HL-60 (cell line): ENCODE data around the gene SMOC2.

Experiments
- DNase-seq, 2 experiments: peaks; one replicate each; pipeline ENCODE4 v3.0.0-alpha.2; 2010 to 2020; ENCODE audit warnings: low read depth in 1 of 2, low spot score in 1 of 2
- H3K27ac ChIP-seq: fragments of 250-450 bp; sonication (Bioruptor Pico); replicated peaks from 2 replicates; pipeline ENCODE4 v1.5.1; 2020; ENCODE audit warnings: mild to moderate bottlenecking, moderate library complexity
- H3K27me3 ChIP-seq: fragments of 250-450 bp; sonication (Bioruptor Pico); 2 replicates; pipeline ENCODE4 v1.5.1; 2021; ENCODE audit warnings: mild to moderate bottlenecking, moderate library complexity; ENCODE audit not compliant: insufficient read depth, poor library complexity, severe bottlenecking
- H3K4me3 ChIP-seq: replicated peaks from 2 replicates; pipeline ENCODE4 v1.5.1; 2011; ENCODE audit warnings: mild to moderate bottlenecking, control low read depth, low read length; ENCODE audit not compliant: insufficient read depth
- GABPA ChIP-seq: IDR thresholded peaks from 2 replicates; pipeline ENCODE4 v1.6.1; 2012; ENCODE audit warnings: low read depth
- POLR2AphosphoS5 ChIP-seq: IDR thresholded peaks from 2 replicates; pipeline ENCODE4 v1.6.1; 2012; ENCODE audit warnings: low read depth
- SPI1 ChIP-seq: IDR thresholded peaks from 2 replicates; pipeline ENCODE4 v1.6.1; 2012; ENCODE audit warnings: low read depth, mild to moderate bottlenecking, borderline replicate concordance
- TF ChIP-seq, protein P1 (sequence below): IDR thresholded peaks from one replicate; pipeline ENCODE4 v1.5.1; 2011; ENCODE audit warnings: low read length, control low read depth, inconsistent platforms; ENCODE audit not compliant: insufficient read depth
- TF ChIP-seq, protein P2 (sequence below): IDR thresholded peaks from 2 replicates; pipeline ENCODE4 v1.6.1; 2012; ENCODE audit warnings: low read depth; ENCODE audit not compliant: insufficient replicate concordance

Gene SMOC2

DNA sequence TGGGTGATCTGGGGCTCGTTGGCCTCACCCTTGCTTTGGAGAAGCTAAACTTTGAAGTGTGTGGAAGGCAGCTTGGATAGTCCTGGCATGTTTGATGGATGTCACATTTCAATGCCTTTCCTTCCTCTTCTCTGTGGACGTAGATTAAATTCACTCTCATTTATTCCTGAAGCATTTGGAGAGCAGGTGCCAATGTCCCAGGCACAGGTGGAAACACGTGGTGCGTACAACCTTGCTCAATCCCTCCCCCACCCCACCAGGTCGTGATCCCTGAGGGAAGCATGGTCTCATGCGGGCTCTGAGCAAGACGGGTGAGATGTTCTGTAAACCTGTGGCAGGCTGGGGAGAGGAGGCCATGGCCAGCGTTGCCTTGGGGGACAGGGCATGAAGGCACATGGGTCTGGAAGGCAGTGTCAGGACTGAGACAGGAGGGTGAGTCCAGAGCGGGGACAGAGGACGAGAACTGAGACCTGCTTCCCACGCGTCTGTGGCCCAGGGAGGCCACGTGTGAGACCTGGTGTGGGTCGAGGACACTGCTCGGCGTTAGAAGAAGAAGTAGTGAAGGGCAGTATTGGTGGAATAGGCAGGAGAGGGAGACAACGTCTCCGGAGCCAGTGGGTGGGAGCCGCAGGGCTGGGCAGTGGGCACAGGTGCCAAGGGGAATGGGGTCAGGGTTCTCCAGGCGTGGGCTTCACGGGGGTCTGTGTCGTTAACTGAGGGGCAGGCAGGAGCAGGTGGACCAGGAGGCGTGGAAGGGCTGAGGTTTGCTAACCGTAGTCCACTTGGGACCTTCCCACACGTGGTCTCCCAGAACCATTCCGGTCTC, 34.4 kb downstream of the SMOC2 start:
- TF ChIP-seq, protein P1, sequence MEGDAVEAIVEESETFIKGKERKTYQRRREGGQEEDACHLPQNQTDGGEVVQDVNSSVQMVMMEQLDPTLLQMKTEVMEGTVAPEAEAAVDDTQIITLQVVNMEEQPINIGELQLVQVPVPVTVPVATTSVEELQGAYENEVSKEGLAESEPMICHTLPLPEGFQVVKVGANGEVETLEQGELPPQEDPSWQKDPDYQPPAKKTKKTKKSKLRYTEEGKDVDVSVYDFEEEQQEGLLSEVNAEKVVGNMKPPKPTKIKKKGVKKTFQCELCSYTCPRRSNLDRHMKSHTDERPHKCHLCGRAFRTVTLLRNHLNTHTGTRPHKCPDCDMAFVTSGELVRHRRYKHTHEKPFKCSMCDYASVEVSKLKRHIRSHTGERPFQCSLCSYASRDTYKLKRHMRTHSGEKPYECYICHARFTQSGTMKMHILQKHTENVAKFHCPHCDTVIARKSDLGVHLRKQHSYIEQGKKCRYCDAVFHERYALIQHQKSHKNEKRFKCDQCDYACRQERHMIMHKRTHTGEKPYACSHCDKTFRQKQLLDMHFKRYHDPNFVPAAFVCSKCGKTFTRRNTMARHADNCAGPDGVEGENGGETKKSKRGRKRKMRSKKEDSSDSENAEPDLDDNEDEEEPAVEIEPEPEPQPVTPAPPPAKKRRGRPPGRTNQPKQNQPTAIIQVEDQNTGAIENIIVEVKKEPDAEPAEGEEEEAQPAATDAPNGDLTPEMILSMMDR, result no peak
- TF ChIP-seq, protein P2, sequence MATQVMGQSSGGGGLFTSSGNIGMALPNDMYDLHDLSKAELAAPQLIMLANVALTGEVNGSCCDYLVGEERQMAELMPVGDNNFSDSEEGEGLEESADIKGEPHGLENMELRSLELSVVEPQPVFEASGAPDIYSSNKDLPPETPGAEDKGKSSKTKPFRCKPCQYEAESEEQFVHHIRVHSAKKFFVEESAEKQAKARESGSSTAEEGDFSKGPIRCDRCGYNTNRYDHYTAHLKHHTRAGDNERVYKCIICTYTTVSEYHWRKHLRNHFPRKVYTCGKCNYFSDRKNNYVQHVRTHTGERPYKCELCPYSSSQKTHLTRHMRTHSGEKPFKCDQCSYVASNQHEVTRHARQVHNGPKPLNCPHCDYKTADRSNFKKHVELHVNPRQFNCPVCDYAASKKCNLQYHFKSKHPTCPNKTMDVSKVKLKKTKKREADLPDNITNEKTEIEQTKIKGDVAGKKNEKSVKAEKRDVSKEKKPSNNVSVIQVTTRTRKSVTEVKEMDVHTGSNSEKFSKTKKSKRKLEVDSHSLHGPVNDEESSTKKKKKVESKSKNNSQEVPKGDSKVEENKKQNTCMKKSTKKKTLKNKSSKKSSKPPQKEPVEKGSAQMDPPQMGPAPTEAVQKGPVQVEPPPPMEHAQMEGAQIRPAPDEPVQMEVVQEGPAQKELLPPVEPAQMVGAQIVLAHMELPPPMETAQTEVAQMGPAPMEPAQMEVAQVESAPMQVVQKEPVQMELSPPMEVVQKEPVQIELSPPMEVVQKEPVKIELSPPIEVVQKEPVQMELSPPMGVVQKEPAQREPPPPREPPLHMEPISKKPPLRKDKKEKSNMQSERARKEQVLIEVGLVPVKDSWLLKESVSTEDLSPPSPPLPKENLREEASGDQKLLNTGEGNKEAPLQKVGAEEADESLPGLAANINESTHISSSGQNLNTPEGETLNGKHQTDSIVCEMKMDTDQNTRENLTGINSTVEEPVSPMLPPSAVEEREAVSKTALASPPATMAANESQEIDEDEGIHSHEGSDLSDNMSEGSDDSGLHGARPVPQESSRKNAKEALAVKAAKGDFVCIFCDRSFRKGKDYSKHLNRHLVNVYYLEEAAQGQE, result no peak
- TF ChIP-seq POLR2AphosphoS5 (no peak), GABPA (no peak), SPI1 (no peak)
- H3K4me3 ChIP-seq, result no peak overlapping the region
- no peaks in the 10 kb centered on the region for H3K27me3 ChIP-seq
- DNase-seq, result no peak
- no peak overlapping the region for H3K27ac ChIP-seq

DNA sequence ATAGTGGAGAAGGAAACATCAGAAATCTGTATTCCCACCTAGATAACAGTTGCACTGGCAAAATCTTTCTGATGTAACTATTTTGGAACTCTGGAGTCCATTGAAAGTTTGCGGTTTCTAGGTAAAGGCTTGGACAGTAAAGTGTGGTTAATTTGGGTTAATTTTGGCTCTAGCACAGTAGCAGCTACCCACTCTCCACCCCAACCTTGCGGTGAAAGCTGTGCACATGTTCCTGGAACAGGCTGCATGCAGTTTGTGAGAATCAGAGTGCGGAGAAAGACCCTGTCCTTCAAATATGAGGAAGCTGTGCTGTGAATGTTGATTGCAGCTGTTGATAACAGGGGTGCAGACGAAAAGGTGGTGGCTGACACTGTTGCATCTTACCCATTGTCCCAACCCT, 38.4 kb downstream of the SMOC2 start:
- Histone ChIP-seq H3K27ac (no peak overlapping the region), H3K4me3 (no peak overlapping the region), H3K27me3 (peaks cover 2% of the 10 kb centered on the region)
- TF ChIP-seq POLR2AphosphoS5, result no peak
- TF ChIP-seq, protein P2, result no peak
- no peak for TF ChIP-seq SPI1
- no peak for TF ChIP-seq GABPA
- TF ChIP-seq, protein P1, result no peak
- no peak for DNase-seq

DNA sequence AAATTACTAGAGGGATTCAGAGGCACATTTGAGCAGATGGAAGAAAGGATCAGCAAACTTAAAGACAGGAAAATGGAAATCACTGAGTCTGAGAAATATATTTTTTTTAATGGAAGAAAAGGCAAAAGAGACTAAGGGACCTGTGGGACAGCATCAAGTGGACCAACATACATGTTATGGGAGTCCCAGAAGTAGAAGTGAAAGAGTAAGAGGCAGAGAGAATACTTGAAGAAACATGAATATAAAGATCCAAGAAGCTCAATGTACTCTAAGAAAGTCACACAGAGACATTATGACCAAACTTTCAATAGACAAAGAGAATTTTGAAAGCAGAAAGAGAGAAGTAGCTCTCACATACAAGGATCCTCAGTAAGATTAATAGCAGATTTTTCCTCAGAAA, 39.5 kb downstream of the SMOC2 start:
- TF ChIP-seq POLR2AphosphoS5, result no peak
- TF ChIP-seq, protein P2, result no peak
- TF ChIP-seq SPI1, result no peak
- no peak overlapping the region for H3K27ac ChIP-seq
- no peak overlapping the region for H3K4me3 ChIP-seq
- no peak for DNase-seq
- peaks cover 2% of the 10 kb centered on the region for H3K27me3 ChIP-seq
